Ovary (tissue), 3 donors: ENCODE data around the gene PARP11.

ENCODE experiments used
- EP300 ChIP-seq: sonication (generic); formaldehyde crosslinking; IDR thresholded peaks from one replicate; pipeline ENCODE4 v1.6.1; 2017; ENCODE audit warnings: antibody characterized with exemption
- POLR2A ChIP-seq: fragments of 450-650 bp; IDR thresholded peaks from one replicate; pipeline ENCODE4 v1.6.1; 2017; ENCODE audit warnings: antibody characterized with exemption, mild to moderate bottlenecking, moderate library complexity
- TF ChIP-seq, protein P1 (sequence below), 3 donors: fragments of 450-650 bp in 2 of 3; fragments of 200-600 bp in 1 of 3; IDR thresholded peaks; one replicate each; pipeline versions ENCODE4 v1.5.1 to v1.8.0; 2016 to 2022; ENCODE audit warnings: antibody characterized with exemption in 3 of 3, mild to moderate bottlenecking in 1 of 3
- donor health status: DM: no; HTN: no; CAD: no.

DNA sequence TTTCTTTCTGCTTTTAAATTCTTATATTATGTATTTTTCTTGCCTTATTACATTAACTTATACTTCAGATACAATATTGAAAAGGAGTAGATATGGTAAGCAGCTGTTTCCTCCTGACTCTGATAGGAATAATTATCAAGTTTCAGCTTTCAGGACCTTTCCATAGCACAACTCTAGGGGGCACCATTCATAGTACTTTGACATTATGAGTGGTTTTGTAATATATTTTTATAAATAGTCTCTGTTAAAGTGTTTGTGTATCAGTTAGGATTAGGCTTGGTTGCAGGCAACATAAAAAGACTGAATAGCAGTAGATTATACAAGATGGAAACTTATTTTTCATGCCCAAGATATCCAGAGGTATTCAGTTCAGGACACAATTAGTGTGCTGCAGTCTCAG, 27.9 kb upstream of the PARP11 start:
- TF ChIP-seq, protein P1, sequence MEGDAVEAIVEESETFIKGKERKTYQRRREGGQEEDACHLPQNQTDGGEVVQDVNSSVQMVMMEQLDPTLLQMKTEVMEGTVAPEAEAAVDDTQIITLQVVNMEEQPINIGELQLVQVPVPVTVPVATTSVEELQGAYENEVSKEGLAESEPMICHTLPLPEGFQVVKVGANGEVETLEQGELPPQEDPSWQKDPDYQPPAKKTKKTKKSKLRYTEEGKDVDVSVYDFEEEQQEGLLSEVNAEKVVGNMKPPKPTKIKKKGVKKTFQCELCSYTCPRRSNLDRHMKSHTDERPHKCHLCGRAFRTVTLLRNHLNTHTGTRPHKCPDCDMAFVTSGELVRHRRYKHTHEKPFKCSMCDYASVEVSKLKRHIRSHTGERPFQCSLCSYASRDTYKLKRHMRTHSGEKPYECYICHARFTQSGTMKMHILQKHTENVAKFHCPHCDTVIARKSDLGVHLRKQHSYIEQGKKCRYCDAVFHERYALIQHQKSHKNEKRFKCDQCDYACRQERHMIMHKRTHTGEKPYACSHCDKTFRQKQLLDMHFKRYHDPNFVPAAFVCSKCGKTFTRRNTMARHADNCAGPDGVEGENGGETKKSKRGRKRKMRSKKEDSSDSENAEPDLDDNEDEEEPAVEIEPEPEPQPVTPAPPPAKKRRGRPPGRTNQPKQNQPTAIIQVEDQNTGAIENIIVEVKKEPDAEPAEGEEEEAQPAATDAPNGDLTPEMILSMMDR (IDR thresholded peaks at IDR 0.05), result no peak
- TF ChIP-seq POLR2A (no peak), EP300 (no peak)
